Measurements from ENCODE around the gene TEX10.

DNA sequence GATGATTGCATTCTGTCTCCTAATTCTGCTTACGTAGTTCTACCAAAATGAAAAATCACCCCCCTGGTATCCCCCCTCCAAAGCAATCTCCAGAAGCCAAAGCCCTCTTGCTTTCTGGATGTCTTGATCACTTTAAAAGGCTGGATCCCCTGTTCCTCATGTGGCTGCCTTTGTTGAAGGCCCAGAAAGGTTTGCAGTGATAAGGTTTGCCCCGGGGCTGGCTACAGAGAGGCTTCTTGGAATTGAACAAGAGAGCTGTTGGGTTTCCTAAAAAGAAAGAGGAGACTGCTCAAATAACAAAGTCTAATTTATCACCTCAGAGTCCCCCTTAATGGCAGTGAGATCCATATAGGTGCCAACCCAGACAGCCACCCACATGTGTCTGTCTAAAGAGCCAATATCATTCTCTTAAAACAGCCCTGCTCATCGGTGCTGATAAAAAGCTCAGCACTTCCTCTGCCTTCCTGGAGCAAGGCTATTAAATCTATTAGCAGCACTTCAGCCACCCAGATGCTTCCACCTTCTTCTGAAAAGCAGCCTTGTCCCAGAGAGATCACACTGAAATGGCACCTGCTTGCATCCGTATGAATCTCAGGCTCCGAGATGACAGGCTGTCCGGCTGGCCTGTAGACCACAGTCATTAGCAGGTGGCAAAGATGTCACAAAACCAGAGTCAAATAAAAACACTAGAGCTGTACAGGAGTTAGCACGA lies 70.9 kb downstream of the TEX10 start:
- TF ChIP-seq CTCF (IDR thresholded peaks at IDR 0.05 in 2 of 3, conservative IDR thresholded peaks at IDR 0.05 in 1 of 3; ENCODE audit: insufficient read depth in 2 of 3, low read depth in 1 of 3, low read length in 3 of 3) = no peak
- TF ChIP-seq, protein P1, sequence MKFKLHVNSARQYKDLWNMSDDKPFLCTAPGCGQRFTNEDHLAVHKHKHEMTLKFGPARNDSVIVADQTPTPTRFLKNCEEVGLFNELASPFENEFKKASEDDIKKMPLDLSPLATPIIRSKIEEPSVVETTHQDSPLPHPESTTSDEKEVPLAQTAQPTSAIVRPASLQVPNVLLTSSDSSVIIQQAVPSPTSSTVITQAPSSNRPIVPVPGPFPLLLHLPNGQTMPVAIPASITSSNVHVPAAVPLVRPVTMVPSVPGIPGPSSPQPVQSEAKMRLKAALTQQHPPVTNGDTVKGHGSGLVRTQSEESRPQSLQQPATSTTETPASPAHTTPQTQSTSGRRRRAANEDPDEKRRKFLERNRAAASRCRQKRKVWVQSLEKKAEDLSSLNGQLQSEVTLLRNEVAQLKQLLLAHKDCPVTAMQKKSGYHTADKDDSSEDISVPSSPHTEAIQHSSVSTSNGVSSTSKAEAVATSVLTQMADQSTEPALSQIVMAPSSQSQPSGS (CRISPR knock-in tag; IDR thresholded peaks at IDR 0.05) = no peak
- TF ChIP-seq TRIM24 (IDR thresholded peaks at IDR 0.05) = no peak
- no peak for TF ChIP-seq ZNF175 (CRISPR knock-in tag; IDR thresholded peaks at IDR 0.05; ENCODE audit: low read depth)
- no peak for TF ChIP-seq PHB2 (IDR thresholded peaks at IDR 0.05; ENCODE audit: low read depth)
- no peak for TF ChIP-seq NR3C1 (CRISPR knock-in tag; IDR thresholded peaks at IDR 0.05)
- no peak for TF ChIP-seq ELF4 (CRISPR knock-in tag; IDR thresholded peaks at IDR 0.05)
- no peak for TF ChIP-seq POLR2AphosphoS5 (IDR thresholded peaks at IDR 0.05; ENCODE audit: control insufficient read depth, insufficient read depth, low read depth, low read length)
- TF ChIP-seq ZSCAN29 (IDR thresholded peaks at IDR 0.05) = no peak
